GM12864 (cell line): ENCODE measurements around the gene ZYG11A.

Source experiments
- DNase-seq: peaks from one replicate; pipeline ENCODE4 v3.0.0-alpha.2; 2011; ENCODE audit warnings: low read depth
- H3K4me3 ChIP-seq: 2 replicates; pipeline ENCODE4 v1.5.1; 2011; ENCODE audit warnings: mild to moderate bottlenecking, low read depth, low read length, control low read depth
- TF ChIP-seq, protein P1 (sequence below): IDR thresholded peaks from 2 replicates; pipeline ENCODE4 v1.5.1; 2011; ENCODE audit warnings: low read depth, mild to moderate bottlenecking, moderate library complexity, low read length, control low read depth, inconsistent platforms; ENCODE audit errors: missing control alignments

ZYG11A gene

DNA sequence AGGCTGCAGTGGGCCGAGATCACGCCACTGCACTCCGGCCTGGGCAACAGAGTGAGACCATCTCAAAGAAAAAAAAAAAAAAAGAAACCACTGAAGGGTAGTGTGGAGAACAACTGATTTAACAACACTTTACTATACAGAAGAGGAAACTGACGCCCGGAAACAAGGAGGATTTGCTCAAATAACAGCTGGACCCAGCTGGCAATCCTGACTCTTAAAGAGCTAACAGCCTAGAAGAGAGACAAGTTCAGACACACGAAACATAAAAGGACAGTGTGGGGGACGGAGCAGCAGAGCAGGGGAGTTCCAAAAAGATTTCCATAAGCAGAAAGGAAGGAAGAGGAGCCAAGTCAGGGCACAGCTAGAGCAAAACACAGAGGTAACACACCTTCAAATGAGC lies 74.6 kb downstream of the ZYG11A start:
- TF ChIP-seq, protein P1, sequence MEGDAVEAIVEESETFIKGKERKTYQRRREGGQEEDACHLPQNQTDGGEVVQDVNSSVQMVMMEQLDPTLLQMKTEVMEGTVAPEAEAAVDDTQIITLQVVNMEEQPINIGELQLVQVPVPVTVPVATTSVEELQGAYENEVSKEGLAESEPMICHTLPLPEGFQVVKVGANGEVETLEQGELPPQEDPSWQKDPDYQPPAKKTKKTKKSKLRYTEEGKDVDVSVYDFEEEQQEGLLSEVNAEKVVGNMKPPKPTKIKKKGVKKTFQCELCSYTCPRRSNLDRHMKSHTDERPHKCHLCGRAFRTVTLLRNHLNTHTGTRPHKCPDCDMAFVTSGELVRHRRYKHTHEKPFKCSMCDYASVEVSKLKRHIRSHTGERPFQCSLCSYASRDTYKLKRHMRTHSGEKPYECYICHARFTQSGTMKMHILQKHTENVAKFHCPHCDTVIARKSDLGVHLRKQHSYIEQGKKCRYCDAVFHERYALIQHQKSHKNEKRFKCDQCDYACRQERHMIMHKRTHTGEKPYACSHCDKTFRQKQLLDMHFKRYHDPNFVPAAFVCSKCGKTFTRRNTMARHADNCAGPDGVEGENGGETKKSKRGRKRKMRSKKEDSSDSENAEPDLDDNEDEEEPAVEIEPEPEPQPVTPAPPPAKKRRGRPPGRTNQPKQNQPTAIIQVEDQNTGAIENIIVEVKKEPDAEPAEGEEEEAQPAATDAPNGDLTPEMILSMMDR, result no peak
- DNase-seq, result no peak

DNA sequence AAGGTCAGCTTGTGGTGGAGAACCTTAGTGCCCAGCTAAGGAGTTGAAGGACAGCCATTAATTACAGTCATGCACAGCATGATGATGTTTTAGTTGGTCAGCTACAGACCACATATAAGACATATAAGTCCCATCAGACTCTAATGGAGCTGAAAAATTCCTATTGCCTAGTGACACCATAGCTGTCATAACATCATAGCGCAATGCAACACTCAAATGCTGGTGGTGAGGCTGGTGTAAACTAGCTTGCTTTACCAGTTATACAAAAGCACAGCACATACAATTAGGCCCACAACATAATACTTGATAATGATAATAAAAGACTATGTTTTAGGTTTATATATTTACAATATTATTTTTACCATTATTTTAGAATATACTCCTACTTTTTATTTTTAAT lies 75.0 kb downstream of the ZYG11A start:
- TF ChIP-seq, protein P1, result no peak
- no peak for DNase-seq
- H3K4me3 ChIP-seq, result no peak overlapping the region

More for the DNA sequence above, 74.6 kb downstream of the ZYG11A start:
- no peak overlapping the region for H3K4me3 ChIP-seq

- no peak for DNase-seq
- TF ChIP-seq, protein P1, result no peak
Observed at GRCh38 chr1:52918201-52918600, 75.6 kb downstream of the ZYG11A start.

DNA sequence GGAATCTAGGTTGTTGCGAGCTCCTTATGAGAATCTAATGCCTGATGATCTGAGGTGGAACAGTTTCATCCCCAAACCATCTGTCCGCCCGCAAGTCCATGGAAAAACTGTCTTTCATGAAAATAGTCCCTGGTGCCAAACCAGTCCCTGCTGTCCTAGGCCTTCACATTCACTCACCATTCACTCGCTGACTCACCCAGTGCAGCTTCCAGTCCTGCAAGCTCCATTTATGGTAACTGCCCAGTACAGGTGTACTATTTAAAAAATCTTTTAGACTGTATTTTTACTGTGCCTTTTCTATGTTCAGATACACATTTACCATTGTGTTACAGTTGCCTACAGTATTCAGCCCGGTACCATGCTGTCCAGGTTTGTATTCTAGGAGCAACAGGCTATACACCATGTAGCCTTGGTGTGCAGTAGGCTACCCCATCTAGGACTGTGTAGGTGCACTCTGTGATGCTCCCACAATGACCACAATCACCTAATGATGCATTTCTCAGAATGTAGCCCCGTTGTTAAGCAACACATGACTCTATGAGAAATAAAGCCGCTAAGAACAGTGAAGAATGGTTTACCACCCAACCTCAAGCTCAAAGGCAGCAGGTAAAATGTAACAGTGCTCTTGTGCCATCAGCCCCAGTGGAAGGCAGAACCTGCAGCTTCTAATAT lies 76.6 kb downstream of the ZYG11A start:
- TF ChIP-seq, protein P1, result no peak
- H3K4me3 ChIP-seq, result no peak overlapping the region
- DNase-seq, result no peak

More at GRCh38 chr1:52918201-52918600, 75.6 kb downstream of the ZYG11A start:
- no peak overlapping the region for H3K4me3 ChIP-seq

DNA sequence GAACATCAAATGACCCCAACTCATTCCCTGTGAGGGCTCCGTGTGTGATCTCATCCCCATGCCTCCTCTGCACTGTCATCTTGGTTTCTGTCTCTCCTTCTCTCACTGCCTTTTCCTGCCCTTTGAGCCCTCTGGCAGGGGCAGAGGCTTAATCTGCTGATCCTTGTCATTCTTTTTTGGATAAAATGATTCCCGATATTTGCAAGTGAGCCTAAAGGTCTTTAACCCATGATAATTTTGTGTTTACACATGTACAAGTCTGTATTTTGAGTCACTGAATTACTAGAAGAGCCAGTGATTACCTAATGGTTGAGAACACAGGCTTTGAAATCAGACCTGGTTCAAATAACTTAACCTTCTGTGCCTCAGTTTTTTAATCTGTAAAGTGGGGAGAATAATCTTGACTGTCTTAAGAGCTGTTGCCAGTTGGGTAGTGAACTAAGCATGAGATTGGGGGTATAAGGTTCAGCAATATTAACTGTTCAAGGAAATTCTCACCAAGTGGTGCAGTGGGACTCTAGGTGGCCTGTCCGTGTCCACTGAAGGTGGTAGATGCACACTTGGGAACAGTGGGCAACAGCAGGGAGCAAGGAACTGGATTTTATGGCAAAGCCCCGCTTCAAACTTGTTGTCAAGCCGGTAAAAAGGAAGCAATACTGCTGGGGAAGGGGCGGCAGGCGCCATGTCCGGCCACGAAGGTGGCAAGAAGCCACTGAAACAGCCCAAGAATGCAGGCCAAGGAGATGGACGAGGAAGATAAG lies 77.3 kb downstream of the ZYG11A start:
- H3K4me3 ChIP-seq, result no peak overlapping the region
- TF ChIP-seq, protein P1, result no peak
- no peak for DNase-seq

GRCh38 chr1:52920791-52921291 lies 78.3 kb downstream of the ZYG11A start:
- DNase-seq, result no peak
- TF ChIP-seq, protein P1, result no peak
- H3K4me3 ChIP-seq, result no peak overlapping the region; the same call in 1 of the 2 replicates

- no peak overlapping the region for H3K4me3 ChIP-seq
- no peak for DNase-seq
- TF ChIP-seq, protein P1, result no peak
Observed at GRCh38 chr1:52925571-52926005, 83.0 kb downstream of the ZYG11A start.
